Neural progenitor cell (in vitro differentiated cells): Measurements from ENCODE around the gene PCDHGA3.
"Not testable (repeated sequence)": the region's sequence is repeated elsewhere in the genome, so short reads cannot be mapped to it uniquely, and the experiment has no call there.

Experiments used
- EZH2 ChIP-seq: fragments of 200-600 bp; sonication (generic); IDR thresholded peaks from 2 replicates; pipeline ENCODE4 v1.6.1; 2017; ENCODE audit warnings: antibody characterized with exemption, mild to moderate bottlenecking, moderate library complexity
- EZH2phosphoT487 ChIP-seq: fragments of 200-600 bp; sonication (generic); IDR thresholded peaks from 2 replicates; pipeline ENCODE4 v1.6.1; 2017; ENCODE audit warnings: antibody characterized with exemption
- TF ChIP-seq, protein P1 (sequence below): fragments of 200-600 bp; sonication (generic); IDR thresholded peaks from 2 replicates; pipeline ENCODE4 v1.5.1; 2017; ENCODE audit warnings: antibody characterized with exemption, mild to moderate bottlenecking

DNA sequence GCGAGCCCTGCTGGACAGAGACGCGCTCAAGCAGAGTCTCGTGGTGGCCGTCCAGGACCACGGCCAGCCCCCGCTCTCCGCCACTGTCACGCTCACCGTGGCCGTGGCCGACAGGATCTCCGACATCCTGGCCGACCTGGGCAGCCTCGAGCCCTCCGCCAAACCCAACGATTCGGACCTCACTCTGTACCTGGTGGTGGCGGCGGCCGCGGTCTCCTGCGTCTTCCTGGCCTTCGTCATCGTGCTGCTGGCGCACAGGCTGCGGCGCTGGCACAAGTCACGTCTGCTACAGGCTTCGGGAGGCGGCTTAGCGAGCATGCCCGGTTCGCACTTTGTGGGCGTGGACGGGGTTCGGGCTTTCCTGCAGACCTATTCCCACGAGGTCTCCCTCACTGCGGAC is 11.1 kb upstream of the PCDHGA3 start:
- TF ChIP-seq, protein P1, sequence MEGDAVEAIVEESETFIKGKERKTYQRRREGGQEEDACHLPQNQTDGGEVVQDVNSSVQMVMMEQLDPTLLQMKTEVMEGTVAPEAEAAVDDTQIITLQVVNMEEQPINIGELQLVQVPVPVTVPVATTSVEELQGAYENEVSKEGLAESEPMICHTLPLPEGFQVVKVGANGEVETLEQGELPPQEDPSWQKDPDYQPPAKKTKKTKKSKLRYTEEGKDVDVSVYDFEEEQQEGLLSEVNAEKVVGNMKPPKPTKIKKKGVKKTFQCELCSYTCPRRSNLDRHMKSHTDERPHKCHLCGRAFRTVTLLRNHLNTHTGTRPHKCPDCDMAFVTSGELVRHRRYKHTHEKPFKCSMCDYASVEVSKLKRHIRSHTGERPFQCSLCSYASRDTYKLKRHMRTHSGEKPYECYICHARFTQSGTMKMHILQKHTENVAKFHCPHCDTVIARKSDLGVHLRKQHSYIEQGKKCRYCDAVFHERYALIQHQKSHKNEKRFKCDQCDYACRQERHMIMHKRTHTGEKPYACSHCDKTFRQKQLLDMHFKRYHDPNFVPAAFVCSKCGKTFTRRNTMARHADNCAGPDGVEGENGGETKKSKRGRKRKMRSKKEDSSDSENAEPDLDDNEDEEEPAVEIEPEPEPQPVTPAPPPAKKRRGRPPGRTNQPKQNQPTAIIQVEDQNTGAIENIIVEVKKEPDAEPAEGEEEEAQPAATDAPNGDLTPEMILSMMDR: not testable (repeated sequence)
- not testable (repeated sequence) for TF ChIP-seq EZH2phosphoT487, EZH2
